ENCODE results near the gene BHLHE40.
"Not testable (repeated sequence)": the region's sequence is repeated elsewhere in the genome, so short reads cannot be mapped to it uniquely, and the experiment has no call there.

Gene BHLHE40

GRCh38 chr3:4979428-4980228 lies at the start of gene BHLHE40:
Gene BHLHE40, plus strand, starts transcription at chr3:4979437. Its CDS starts 282 bp downstream, at chr3:4979719.
- no peak for DNase-seq

- no peak for DNase-seq
Observed at GRCh38 chr3:4930501-4930900, 48.7 kb upstream of the BHLHE40 start.

DNA sequence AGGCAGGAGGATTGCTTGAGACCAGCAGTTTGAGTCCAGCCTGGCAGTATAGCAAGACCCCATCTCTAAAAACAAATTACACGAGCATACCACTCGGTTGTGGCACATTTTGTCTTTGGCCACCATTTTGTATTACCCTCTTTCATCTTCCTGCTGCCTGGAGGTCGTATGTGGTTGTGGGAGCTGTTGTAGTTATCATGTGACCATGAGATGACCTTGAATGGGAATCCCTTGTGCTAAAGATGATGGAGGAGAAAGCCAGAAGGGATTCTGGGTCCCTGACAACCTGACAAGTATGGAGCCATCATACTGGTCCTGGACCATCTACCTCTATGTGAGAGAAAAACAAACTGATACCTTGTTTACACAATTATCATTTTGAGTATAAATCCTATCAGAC lies 45.2 kb upstream of the BHLHE40 start:
- no peak for DNase-seq

- no peak for DNase-seq
Observed at GRCh38 chr3:4935347-4935746, 43.9 kb upstream of the BHLHE40 start.

GRCh38 chr3:4936982-4937614 lies 42.1 kb upstream of the BHLHE40 start:
- DNase-seq: no peak

DNA sequence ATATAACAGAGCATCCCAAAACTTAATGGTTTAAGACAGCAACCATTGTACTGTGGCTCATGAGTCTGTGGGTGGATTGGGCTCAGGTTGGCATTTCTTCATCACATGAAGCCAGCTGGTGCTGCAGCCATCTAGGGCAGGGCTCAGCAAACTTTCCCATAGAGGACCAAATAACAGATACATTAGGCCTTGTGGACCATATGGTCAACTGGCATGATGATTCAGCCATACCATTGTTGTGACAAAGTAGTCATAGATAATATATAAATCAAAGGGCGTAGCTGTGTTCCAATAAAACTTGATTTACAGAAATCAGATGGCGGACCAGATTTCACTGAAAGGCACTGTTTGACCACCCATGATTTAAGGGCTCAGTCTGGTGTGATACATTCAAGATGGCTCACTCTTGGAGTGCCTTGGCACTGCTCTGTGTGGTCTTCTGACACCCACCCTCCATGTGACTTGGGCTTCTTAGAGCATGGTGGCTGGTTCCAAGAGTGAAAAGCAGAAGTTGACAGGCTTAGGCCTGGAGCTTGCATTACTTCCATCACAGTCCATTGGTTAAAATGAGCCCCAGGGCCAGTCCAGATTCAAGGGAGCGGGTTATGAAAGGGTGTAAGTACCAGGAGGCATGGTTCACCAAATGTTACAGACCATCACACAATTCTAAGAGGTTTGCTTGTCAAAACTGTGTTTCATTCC lies 40.8 kb upstream of the BHLHE40 start:
- DNase-seq: no peak

GRCh38 chr3:4939276-4939675 lies 40.0 kb upstream of the BHLHE40 start:
- no peak for DNase-seq

DNA sequence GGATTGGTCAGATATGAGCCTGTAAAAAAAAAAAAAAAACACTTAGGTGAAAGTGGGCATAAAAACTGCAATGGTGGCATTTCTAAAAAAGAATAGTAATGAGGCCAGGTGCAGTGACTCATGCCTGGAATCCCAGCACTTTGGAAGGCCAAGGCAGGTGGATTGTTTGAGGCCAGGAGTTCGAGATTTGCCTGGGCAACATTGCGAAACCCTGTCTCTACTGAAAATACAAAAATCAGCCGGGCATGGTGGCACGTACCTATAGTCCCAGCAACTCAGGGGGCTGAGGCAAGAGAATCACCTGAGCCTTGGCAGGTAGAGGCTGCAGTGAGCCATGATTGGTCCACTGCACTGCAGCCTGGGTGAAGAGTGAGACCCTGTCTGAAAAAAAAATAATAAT lies 38.3 kb upstream of the BHLHE40 start:
- no peak for DNase-seq

DNA sequence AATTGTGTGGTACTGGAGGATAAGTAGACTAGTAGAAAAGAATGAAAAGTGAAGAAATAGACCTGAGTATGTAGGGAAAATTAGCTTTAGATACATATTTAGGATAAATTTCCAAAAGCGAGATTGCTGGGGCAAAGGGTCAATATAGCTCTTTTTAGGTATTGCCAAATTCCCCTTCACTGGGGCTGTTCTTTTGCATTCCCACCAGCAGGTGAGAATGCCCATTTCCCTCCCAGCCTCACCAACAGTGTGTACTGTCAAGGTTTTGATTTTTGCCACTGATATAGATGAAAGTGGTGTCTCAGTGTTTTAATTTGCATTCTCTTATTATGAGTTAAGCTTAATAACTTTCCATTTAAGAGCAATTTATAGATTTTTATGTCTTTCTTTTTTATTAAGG lies 35.7 kb upstream of the BHLHE40 start:
- DNase-seq: no peak

DNA sequence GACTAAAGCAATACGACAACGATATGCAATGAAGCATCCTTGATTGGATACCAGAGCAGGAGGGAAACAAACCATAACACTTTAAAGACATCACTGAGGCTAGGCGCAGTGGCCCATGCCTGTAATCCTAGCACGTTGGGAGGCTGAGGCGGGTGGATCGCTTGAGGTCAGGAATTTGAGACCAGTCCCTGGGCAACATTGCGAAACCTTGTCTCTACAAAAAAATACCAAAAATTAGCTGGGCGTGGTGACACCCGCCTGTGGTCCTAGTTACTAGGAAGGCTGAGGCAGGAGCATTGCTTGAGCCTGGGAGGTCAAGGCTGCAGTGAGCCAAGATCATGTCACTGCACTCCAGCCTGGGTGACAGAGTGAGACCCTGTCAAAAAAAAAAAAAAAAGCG lies 33.9 kb upstream of the BHLHE40 start:
- no peak for DNase-seq

DNA sequence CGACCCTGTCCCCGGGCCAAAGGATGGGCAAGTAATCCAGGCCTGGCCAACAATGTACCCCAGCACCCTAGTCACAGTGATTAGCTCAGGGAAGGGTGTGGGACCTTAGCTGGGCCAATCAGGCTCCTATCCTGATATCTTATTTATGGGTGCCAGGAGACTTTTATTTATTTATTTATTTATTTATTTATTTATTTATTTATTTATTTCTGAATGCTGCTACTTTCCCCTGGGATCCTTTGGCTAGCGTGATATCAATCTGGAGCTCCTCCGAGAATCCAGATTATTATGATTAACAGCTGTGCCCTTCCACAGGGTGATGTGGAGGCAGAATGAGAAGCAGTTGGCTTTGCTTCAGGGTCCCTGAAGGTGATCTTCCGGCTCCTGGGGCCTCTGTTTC lies 32.2 kb upstream of the BHLHE40 start:
- DNase-seq: no peak

GRCh38 chr3:4948395-4948794 lies 30.8 kb upstream of the BHLHE40 start:
- DNase-seq: no peak

- no peak for DNase-seq
Observed at GRCh38 chr3:4949004-4949403, 30.2 kb upstream of the BHLHE40 start.

DNA sequence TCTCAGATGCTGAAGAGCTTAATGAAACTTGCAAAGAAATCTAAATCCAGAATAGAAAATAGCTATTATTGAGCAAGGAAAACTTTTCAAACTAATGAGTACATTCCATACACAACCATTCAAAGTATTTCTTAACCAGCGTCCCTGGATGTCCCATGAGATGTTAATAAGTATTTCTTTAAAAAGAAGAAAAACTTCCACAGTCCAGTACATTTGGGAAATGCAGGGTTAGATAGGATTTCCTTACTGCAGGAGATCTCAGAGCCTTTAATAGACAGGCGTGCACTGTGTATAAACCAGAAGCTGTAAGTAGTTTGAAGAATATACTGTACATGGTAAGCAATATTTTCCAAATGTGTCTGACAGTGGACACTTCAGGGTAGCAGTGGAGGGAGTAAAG lies 29.6 kb upstream of the BHLHE40 start:
- no peak for DNase-seq

DNA sequence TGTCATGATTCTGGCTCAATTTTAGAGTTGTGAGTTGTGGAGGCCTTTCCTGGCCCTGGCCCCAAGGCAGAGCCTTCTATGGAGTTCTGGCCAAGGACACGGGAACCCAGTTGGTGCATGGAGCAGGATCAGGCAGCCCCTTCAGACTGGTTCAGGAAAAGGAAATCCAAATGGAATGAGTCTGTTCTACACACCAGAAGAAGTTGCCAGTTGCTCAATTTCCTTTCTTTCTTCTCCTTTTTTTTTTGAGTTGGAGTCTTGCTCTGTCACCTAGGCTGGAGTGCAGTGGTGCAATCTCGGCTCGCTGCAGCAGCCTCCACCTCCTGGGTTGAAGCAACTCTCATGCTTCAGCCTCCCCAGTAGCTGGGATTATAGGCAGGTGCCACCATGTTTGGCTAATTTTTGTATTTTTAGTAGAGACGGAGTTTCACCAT lies 28.9 kb upstream of the BHLHE40 start:
- DNase-seq: no peak

- no peak for DNase-seq
Observed at GRCh38 chr3:4950948-4951347, 28.3 kb upstream of the BHLHE40 start.

DNA sequence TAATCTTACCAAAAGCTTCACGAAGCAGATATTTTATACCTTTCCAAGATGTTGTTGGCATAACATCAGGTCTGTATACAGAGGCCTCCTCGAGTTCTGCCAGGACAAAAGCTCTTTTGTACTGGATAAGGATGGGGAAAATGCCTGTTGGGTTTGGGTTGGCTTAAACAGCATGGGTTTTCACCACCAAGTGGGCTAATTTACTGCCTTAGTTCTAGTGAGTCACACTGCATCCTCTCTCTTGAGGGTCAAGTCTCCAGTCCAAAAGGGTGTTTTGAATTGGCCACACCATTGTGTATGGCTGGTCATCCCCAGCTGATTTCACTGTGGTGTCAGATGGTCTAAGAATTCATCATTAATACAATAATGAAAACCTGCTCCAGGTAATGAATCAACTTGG lies 26.1 kb upstream of the BHLHE40 start:
- DNase-seq: no peak

DNA sequence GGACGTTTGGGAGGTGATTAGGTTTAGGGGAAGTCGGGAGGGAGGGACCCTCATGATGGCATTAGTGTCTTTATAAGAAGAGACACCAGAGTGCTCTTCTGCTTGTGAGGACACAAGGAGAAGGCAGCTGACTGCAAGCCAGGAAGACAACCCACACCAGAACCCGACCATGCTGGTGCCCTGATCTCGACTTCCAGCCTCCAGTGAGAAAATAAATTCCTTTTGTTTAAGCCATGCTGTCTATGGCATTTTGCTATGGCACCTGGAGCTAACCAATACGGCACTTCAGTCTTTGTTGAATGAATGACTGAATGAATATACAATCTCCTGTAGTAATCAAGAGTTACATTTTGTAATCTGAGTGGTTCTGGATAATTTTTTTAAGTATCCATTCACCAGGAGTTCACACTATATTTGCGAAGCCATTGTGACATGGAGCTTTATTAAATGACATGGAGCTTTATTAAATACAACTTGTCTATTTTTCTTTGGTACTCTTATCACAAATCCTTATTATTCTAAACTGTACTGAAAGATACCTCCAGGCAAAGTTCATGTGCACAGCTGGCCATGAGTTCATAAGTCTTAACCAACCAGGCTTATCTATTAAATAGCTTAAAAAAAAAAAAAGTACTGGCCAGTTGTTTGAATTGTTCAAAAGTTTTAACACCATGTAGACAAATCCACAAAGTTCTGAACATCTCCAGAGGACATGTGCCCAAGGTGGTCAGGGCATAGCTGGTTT lies 24.8 kb upstream of the BHLHE40 start:
- no peak for DNase-seq

DNA sequence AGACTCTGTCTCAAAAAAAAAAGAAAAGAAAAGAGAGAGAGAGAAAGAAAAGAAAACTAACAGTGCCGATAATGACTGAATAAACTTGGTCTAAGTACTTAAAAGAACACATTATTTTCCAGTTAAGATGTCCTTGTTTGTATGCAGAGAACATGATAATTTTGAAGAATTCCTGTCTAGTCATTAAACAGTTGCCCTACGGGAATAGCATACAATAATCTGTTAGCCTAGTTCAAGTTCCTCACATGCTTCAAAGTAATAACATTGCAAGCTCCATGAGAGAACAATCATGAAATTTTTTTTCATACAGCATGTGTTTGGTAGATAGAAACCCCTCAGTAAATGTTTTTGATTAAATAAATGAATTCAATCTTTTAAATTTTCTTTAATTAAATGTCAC lies 23.1 kb upstream of the BHLHE40 start:
- no peak for DNase-seq

DNA sequence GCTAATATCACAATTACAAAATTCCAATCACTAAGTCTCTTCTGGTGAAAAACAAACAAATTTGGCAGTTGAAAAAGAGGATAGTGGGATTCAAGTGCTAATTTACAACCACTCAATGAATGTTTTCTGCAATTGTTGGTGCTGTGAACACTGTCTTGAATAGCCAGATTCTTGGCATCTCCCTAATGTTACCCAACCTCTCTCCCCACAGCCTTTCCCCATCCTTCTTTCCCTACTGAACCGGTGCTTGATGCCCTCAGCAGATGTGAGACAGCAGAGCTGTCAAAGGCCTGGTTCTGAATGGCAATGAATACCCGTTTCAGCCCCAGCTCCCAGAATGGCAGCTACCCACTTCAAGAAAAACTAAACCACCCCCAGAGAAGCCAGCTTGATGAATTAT lies 22.5 kb upstream of the BHLHE40 start:
- peak; percentile 30 for DNase-seq

DNA sequence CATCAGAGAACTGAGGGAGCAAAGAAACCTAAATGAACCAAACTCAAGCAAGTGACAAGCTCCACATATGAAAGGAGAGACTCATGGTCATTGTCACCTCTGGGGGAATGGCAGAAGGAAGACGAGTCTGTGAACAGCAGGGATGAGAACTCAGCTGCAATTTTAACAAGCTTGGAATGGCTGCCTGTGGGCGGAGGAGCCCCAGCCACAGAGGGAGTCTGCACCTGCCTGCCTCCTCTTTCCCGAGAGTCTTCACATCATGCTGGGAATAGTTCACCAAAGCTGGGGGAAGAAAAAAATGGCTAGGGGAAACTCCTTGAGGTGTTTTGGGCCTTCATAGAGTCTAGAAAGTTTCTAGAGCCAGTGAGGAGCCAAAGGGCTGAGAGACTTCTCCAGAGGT lies 21.3 kb upstream of the BHLHE40 start:
- DNase-seq: no peak

- DNase-seq: no peak
Observed at GRCh38 chr3:4959180-4959579, 20.1 kb upstream of the BHLHE40 start.

GRCh38 chr3:4961865-4962264 lies 17.4 kb upstream of the BHLHE40 start:
- not testable (repeated sequence) for DNase-seq
